GM18499 (cell line): ENCODE measurements around the gene SHF.

Experiments
- ATAC-seq: cut with Tn5 transposase; IDR thresholded peaks from one replicate; pipeline ENCODE4 v1.9.1; 2021; ENCODE audit warnings: moderate number of reproducible peaks; ENCODE audit not compliant: insufficient read depth, unreplicated experiment

The SHF gene

DNA sequence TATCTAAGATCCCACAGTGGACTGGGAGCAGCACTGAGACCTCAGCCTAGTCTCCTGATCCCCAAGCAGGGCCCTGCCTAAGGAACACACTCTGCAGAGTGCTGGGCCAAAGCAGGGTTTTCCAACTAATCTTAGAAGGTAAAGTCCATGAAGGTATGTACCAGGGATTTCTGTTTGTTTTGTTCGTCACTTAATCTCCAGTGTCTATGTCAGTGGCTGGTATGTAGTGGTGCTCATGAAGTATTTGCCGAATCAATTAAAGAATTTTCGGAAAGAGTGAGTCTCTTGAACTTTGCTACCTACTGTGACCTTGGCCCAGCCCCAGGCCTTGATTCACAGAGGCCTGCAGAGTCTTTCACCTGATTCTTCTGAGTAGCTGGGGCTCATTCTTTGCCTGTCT, 56.3 kb downstream of the SHF start:
- ATAC-seq, result no peak

GRCh38 chr15:45130291-45131000, 57.3 kb downstream of the SHF start:
- ATAC-seq, result no peak

GRCh38 chr15:45129651-45130129, 58.1 kb downstream of the SHF start, which contains the start of the genes DUOX1 and DUOXA1:
Gene DUOX1, plus strand, starts transcription at chr15:45129994. Its CDS starts 1,973 bp downstream, at chr15:45131967.
Gene DUOXA1, minus strand, starts transcription at chr15:45129879. Its CDS starts 6,865 bp downstream, at chr15:45123014.
- no peak for ATAC-seq

DNA sequence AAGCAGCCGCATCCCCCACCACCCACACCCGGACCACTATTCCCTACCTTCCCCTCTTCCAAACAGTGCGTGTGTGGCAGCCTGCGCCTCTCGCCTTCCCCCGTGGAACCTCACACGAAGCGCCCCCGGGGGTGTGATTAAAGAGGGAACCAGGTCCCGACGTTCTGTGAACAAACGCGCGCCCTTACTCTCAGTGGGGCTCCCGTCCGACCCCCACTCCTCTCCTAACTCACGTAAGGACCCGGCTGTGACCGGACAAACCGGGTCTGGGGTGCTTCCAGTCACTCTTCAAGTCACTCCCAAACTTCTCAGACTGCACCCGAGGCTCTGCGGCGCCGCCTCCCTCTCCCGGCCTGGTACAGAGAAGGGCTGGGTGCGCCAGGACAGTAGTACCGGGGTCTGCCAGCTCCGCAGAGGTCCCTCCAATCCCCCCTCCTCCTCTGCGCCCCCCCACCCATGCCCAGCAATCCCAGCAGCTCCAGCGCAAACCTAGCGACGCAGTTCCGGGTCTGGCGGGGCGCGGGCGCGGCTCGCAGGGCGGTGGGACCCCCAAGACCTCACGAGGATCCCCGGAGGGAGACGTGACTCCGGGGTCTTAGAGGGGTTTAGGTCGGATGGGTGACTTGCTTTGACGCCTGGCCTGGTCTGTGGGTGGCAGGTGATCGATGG, 58.7 kb downstream of the SHF start:
- no peak for ATAC-seq

- ATAC-seq, result no peak
Measured at GRCh38 chr15:45126535-45127158, 61.1 kb downstream of the SHF start.

DNA sequence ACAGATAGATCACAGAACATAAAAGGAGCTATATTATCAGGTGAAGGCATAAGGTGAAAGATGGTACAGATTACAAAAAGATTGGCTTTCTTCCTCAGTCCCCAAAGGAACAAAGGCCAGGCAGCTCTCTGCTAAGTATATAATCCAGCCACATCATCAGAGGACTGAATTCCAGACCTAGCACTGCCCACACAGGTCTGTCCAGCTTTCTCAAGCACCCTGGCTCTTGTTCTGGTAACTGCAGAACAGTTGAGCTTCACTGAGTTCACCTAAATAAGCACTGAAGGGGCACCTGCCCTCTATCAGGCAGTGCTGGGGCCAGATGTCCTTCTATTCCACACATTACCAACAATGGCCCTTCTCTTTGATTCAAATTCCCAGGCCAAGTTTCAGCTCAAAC, 64.4 kb downstream of the SHF start:
- no peak for ATAC-seq

DNA sequence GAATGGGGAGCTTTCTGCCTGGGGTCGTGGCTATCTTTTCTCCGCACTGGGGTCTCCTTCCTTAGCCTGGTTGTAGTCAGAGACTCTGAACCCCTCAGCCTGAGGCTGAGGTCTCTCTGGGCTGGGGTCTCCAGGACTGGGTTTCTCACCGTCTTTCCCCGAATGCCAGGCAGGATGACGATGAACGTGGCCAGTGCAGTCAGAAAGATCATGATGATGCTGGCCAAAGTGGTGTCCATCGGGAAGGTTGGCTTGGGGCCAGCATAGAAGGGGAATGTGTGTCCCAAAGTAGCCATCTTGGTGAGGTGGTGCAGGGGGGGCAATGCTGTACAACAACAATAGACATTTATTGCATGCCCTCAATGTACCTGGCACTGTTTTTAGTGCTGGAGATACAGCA, 65.0 kb downstream of the SHF start:
- ATAC-seq, result no peak

- no peak for ATAC-seq
Measured at GRCh38 chr15:45121706-45122417, 65.9 kb downstream of the SHF start.

DNA sequence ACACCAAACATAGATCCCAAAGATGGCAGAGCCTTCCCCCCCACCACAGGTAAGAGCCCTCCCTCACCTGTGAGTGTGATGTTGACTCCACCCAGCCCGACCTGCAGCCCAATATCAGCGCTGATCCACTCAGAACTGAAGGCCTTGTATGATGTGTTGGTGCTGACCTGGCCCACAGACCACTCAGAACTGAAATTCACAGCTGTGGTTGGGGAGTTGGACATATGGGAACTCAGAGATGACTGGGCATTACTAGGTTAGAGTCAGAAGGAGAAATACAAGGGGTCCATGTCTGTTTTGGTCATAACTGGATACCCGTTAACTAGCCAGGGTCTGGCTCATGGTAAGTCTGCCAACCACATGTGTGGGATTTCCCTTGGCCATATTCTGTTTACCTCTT, 66.7 kb downstream of the SHF start:
- ATAC-seq, result no peak

GRCh38 chr15:45120081-45120972, 67.4 kb downstream of the SHF start:
- no peak for ATAC-seq

DNA sequence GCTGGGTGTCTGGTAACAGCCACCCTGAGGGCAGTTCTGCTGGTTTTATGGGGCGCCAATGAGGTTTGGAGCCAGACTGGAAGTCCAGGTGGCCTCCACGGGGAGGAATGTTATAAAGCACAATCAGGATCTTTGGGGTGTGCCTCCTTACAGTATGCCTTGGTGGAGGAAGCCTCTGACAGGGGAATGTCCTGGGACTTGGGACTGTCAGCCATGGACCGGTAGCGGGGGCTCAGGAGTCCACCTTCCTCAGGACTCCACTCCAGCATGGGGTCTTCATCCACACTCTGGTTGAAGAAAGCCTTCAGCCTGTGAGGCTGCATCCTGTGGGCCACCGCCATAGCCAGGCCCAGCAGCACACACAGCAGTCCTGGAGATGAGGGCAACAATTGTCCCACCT, 68.8 kb downstream of the SHF start:
- no peak for ATAC-seq

- peak; percentile 89 for ATAC-seq
Measured at GRCh38 chr15:45118131-45118588, 69.6 kb downstream of the SHF start.

DNA sequence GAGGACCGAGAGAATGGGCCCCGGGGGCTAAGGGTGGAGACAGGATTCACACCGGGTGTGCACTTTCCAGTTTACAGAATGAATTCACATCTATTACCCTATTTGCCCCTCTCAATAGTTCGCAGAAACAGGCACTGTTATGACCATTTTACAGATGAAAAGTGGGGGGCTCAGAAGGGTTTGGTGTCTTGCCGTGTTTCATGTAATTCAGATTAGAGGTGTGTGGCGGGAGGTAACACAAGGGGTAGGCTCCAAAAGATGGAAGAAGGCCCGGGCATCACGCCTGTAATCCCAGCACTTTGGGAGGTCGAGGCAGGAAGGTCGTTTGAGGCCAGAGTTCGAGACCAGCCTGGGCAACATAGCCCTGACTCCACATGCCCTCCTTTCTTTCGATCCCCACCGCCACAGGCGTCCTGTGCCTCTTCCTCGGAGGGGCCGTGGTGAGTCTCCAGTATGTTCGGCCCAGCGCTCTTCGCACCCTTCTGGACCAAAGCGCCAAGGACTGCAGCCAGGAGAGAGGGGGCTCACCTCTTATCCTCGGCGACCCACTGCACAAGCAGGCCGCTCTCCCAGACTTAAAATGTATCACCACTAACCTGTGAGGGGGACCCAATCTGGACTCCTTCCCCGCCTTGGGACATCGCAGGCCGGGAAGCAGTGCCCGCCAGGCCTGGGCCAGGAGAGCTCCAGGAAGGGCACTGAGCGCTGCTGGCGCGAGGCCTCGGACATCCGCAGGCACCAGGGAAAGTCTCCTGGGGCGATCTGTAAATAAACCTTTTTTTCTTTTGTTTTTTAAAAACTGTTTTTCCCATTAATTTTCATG, 70.2 kb downstream of the SHF start:
- peak; percentile 13 for ATAC-seq
